ACC112 (cell line): ENCODE data around the gene ABHD2.
A peak's percentile ranks its signal among the peaks of the same experiment; 100 is the strongest.

Experiments used
- H2AFZ ChIP-seq: fragments of 200-600 bp; sonication (generic); one replicate; pipeline ENCODE4 v1.6.0; 2017; ENCODE audit warnings: antibody characterized with exemption, low read length; ENCODE audit not compliant: unreplicated experiment
- H3K27ac ChIP-seq: fragments of 200-600 bp; sonication (generic); 2 replicates; pipeline ENCODE4 v1.5.1; 2014; ENCODE audit warnings: low read depth, mild to moderate bottlenecking, antibody characterized with exemption, low read length, moderate library complexity
- H3K27me3 ChIP-seq: fragments of 200-600 bp; sonication (generic); 2 replicates; pipeline ENCODE4 v1.6.1; 2014; ENCODE audit warnings: mild to moderate bottlenecking, antibody characterized with exemption, low read length, moderate library complexity, mixed read lengths; ENCODE audit not compliant: insufficient read depth
- H3K36me3 ChIP-seq: fragments of 200-600 bp; sonication (generic); 2 replicates; pipeline ENCODE4 v1.6.1; 2016; ENCODE audit warnings: mild to moderate bottlenecking, antibody characterized with exemption, low read length, moderate library complexity, mixed read lengths; ENCODE audit not compliant: insufficient read depth
- H3K4me1 ChIP-seq: fragments of 200-600 bp; sonication (generic); one replicate; pipeline ENCODE4 v1.6.1; 2016; ENCODE audit warnings: low read length, mixed read lengths; ENCODE audit not compliant: insufficient read depth, unreplicated experiment, control insufficient read depth
- H3K4me3 ChIP-seq: fragments of 200-600 bp; sonication (generic); 2 replicates; pipeline ENCODE4 v1.5.1; 2014; ENCODE audit warnings: mild to moderate bottlenecking, low read depth, low read length
- H3K79me2 ChIP-seq: fragments of 200-600 bp; sonication (generic); one replicate; pipeline ENCODE4 v1.6.0; 2016; ENCODE audit warnings: low read length; ENCODE audit not compliant: control insufficient read depth, unreplicated experiment, insufficient read depth

ABHD2 gene

GRCh38 chr15:89058376-89058775 lies 29.9 kb upstream of the ABHD2 start:
- H3K36me3 ChIP-seq, result no peaks in the 10 kb centered on the region
- peaks cover 3% of the 10 kb centered on the region for H3K4me1 ChIP-seq
- no peak overlapping the region for H3K4me3 ChIP-seq
- no peaks in the 10 kb centered on the region for H3K27me3 ChIP-seq
- H2AFZ ChIP-seq, result no peak overlapping the region
- no peak overlapping the region for H3K27ac ChIP-seq
- no peaks in the 10 kb centered on the region for H3K79me2 ChIP-seq

- Histone ChIP-seq H3K36me3 (no peaks in the 10 kb centered on the region), H3K4me1 (no peaks in the 10 kb centered on the region), H3K79me2 (no peaks in the 10 kb centered on the region), H3K27me3 (no peaks in the 10 kb centered on the region), H3K4me3 (no peak overlapping the region), H3K27ac (no peak overlapping the region), H2AFZ (no peak overlapping the region)
These were observed 29.3 kb upstream of the ABHD2 start for GRCh38 chr15:89058876-89059405.

GRCh38 chr15:89066280-89066679 lies 22.0 kb upstream of the ABHD2 start:
- Histone ChIP-seq H3K4me3 (no peak overlapping the region), H2AFZ (no peak overlapping the region), H3K27me3 (no peaks in the 10 kb centered on the region), H3K79me2 (no peaks in the 10 kb centered on the region), H3K4me1 (peaks cover 8% of the 10 kb centered on the region), H3K36me3 (no peaks in the 10 kb centered on the region), H3K27ac (no peak overlapping the region)

DNA sequence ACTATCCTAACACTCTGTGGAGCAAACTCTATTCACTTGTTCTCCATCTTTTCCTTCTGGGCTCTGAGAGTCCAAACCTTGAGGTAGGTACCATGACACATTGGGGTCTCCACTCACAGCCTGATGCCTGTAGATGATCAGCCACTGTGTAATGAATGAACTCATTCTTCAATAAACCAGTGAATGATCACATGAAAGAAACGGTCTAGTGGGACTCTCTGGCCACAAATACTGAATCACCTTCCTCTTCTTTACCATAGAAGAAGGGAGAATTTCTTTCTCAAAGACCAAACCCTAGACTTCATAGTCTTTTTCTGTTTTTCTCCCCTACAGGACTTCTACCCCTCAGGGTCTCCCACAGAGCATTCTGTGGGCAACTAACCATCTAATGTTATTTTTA lies 20.5 kb upstream of the ABHD2 start:
- no peaks in the 10 kb centered on the region for H3K36me3 ChIP-seq
- H3K79me2 ChIP-seq, result no peaks in the 10 kb centered on the region
- H3K27me3 ChIP-seq, result no peaks in the 10 kb centered on the region
- H3K27ac ChIP-seq, result peak overlapping the region; percentile 70
- H2AFZ ChIP-seq, result no peak overlapping the region
- H3K4me3 ChIP-seq, result no peak overlapping the region
- peaks cover 8% of the 10 kb centered on the region for H3K4me1 ChIP-seq

- no peak overlapping the region for H2AFZ ChIP-seq
- no peak overlapping the region for H3K4me3 ChIP-seq
- no peaks in the 10 kb centered on the region for H3K27me3 ChIP-seq
- no peaks in the 10 kb centered on the region for H3K36me3 ChIP-seq
- H3K79me2 ChIP-seq, result no peaks in the 10 kb centered on the region
- H3K4me1 ChIP-seq, result peaks cover 8% of the 10 kb centered on the region
- H3K27ac ChIP-seq, result peak overlapping the region; percentile 70
These were observed 19.9 kb upstream of the ABHD2 start for GRCh38 chr15:89068325-89068784.

GRCh38 chr15:89070197-89071124 lies 17.8 kb upstream of the ABHD2 start:
- no peaks in the 10 kb centered on the region for H3K36me3 ChIP-seq
- no peak overlapping the region for H3K27ac ChIP-seq
- no peak overlapping the region for H3K4me3 ChIP-seq
- H3K79me2 ChIP-seq, result no peaks in the 10 kb centered on the region
- H3K4me1 ChIP-seq, result peaks cover 8% of the 10 kb centered on the region
- H2AFZ ChIP-seq, result no peak overlapping the region
- no peaks in the 10 kb centered on the region for H3K27me3 ChIP-seq

GRCh38 chr15:89071471-89071870 lies 16.8 kb upstream of the ABHD2 start:
- H3K27me3 ChIP-seq, result no peaks in the 10 kb centered on the region
- no peak overlapping the region for H3K27ac ChIP-seq
- H3K36me3 ChIP-seq, result no peaks in the 10 kb centered on the region
- H3K79me2 ChIP-seq, result no peaks in the 10 kb centered on the region
- H2AFZ ChIP-seq, result no peak overlapping the region
- peaks cover 8% of the 10 kb centered on the region for H3K4me1 ChIP-seq
- H3K4me3 ChIP-seq, result no peak overlapping the region

GRCh38 chr15:89072277-89072869 lies 15.9 kb upstream of the ABHD2 start:
- Histone ChIP-seq H3K4me3 (no peak overlapping the region), H2AFZ (no peak overlapping the region), H3K36me3 (no peaks in the 10 kb centered on the region), H3K27me3 (no peaks in the 10 kb centered on the region), H3K27ac (no peak overlapping the region), H3K79me2 (no peaks in the 10 kb centered on the region), H3K4me1 (peaks cover 8% of the 10 kb centered on the region)

DNA sequence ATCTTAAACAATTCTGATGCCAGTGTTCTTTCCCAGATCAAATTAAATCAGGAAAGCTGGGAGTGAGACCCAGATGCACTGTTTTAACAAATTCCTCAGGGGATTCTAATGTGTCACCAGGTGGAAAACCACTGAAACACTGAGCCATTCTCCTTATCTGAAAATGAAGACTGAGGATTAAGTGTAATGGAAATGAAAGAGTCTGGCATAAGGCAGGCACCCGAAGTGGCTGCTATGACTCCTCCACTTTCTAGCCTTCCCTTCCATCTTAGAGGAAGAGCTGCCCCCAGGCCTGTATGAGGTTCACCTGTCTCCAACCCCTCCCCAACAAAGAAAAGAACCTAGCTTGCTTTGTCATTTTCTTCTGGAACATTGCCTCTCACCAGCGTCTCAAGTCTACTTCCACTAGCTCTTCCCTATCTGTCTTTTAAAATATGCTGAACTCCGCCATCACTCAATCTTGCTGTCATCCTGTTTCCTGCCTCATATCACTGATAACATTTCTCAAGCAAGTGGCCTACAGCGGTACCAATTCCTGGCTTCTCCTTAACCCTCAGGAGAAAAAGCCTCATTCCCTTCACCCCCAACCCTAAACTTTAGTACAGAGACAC lies 13.7 kb upstream of the ABHD2 start:
- Histone ChIP-seq H3K4me3 (no peak overlapping the region), H3K36me3 (no peaks in the 10 kb centered on the region), H3K4me1 (no peaks in the 10 kb centered on the region), H3K27ac (no peak overlapping the region), H2AFZ (no peak overlapping the region), H3K27me3 (no peaks in the 10 kb centered on the region), H3K79me2 (no peaks in the 10 kb centered on the region)

GRCh38 chr15:89075101-89075640 lies 13.1 kb upstream of the ABHD2 start:
- Histone ChIP-seq H2AFZ (no peak overlapping the region), H3K79me2 (no peaks in the 10 kb centered on the region), H3K4me1 (no peaks in the 10 kb centered on the region), H3K4me3 (no peak overlapping the region), H3K27ac (no peak overlapping the region), H3K27me3 (no peaks in the 10 kb centered on the region), H3K36me3 (no peaks in the 10 kb centered on the region)
